ENCODE results near the gene RABAC1.

Gene RABAC1

GRCh38 chr19:41993612-41994483 lies 34.7 kb upstream of the RABAC1 start, which contains the start of gene ATP1A3:
Gene ATP1A3, minus strand, starts transcription at chr19:41994230. Its CDS starts 154 bp downstream, at chr19:41994076.
- no peak for TF ChIP-seq CTCF (IDR thresholded peaks at IDR 0.05)

DNA sequence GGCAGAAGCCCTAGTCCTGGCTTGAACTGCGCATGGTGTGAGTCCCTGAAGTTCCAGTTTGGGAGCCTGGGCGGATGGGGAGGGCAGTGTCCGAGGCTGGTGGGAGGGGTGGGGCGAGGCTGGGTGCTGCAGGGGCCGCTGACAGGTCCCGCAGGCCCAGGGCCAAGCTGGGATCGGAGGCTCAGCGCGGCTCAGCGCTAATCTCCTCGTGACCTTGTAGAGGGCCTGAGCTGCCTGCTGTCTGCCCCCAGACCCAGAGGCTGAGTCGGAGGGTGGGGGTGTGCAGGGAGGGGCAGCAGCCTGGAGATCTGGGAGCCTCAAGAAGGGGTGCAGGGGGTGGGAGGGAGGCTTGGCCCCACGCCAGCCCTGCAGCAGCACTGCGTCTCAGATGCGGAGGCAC lies 31.9 kb upstream of the RABAC1 start:
- TF ChIP-seq CTCF (IDR thresholded peaks at IDR 0.05): no peak

- no peak for TF ChIP-seq CTCF (IDR thresholded peaks at IDR 0.05)
Measured at GRCh38 chr19:41990615-41991014, 31.5 kb upstream of the RABAC1 start.

- no peak for TF ChIP-seq CTCF (IDR thresholded peaks at IDR 0.05)
Measured at GRCh38 chr19:41990028-41990427, 30.9 kb upstream of the RABAC1 start.

DNA sequence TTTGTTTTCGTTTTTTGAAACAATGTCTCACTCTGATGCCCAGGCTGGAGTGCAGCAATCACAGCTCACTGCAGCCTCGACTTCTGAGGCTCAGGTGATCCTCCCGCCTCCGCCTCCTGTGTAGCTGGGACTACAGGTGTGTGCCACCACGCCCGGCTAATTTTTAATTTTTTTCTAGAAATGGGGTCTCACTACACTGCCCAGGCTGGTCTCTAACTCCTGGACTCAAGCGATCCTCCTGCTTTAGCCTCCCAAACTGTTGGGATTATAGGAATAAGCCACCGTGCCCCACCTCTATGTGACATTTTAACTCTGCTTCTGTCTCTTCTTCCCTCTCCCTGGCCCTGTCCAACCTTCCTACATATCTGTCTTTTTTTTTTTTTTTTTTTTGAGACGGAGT lies 29.8 kb upstream of the RABAC1 start:
- no peak for TF ChIP-seq CTCF (IDR thresholded peaks at IDR 0.05)

DNA sequence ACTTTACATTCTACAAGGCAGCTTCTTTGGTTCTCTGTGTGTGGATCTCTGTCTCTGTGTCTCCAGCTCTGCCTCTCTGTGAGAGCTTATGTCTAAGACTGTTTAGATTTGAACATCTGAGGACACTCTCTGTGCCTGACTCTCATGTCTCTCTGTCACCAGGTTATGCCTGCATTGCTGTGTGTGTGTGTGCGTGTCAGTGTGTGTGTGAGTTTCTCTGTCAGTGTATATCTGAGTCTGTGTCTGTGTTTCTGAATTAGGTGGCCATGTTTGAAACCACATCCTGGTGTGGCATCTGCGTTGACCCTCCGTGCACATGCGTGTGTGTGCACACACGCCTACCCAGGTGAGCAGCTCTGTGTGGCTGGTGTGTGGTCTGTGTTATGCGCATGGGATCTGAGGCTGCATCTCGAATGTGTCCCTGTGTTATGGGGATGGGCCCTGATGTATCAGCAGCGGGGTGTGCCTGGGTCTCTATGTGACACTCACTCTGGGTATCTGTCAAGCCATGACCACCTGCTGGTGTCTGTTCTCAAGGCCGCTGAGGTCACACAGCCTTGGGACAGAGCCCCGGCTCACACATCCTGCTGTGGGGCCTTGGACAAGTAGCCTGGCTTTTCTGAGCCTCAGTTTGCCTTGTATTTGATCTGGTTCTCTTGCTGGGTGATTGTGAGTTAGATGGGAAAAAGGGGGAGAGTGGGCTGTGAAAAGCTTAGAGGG lies 28.2 kb upstream of the RABAC1 start:
- TF ChIP-seq CTCF (IDR thresholded peaks at IDR 0.05): no peak

DNA sequence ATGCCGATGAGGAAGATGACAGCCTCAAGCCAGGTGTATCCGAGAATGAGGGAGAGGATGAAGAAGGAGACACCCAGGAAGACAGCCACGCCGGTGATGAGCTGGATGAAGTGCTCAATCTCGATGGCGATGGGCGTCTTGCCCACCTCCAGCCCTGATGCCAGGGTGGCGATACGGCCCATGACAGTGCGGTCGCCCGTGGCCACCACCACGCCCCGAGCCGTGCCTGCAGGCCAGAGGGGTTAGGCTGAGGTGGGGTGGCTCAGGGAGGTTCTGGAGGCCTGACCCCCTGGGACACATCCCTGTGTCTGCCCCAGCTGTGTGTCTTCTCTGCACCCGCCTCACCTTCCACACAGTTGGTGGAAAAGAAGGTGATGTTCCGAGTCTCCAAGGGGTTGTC lies 25.8 kb upstream of the RABAC1 start:
- TF ChIP-seq CTCF (IDR thresholded peaks at IDR 0.05): no peak
